DND-41 (cell line): ENCODE results near the gene ZNF548.

Source experiments
- EZH2 ChIP-seq: IDR thresholded peaks from 3 replicates; pipeline ENCODE4 v1.6.1; 2012; ENCODE audit warnings: borderline replicate concordance, low read depth, mild to moderate bottlenecking, moderate library complexity, low read length, inconsistent platforms; ENCODE audit not compliant: severe bottlenecking
- TF ChIP-seq, protein P1 (sequence below): IDR thresholded peaks from 2 replicates; pipeline ENCODE4 v1.5.1; 2012; ENCODE audit warnings: borderline replicate concordance, low read length, moderate library complexity, mild to moderate bottlenecking; ENCODE audit not compliant: poor library complexity, severe bottlenecking; ENCODE audit errors: extremely low read depth

DNA sequence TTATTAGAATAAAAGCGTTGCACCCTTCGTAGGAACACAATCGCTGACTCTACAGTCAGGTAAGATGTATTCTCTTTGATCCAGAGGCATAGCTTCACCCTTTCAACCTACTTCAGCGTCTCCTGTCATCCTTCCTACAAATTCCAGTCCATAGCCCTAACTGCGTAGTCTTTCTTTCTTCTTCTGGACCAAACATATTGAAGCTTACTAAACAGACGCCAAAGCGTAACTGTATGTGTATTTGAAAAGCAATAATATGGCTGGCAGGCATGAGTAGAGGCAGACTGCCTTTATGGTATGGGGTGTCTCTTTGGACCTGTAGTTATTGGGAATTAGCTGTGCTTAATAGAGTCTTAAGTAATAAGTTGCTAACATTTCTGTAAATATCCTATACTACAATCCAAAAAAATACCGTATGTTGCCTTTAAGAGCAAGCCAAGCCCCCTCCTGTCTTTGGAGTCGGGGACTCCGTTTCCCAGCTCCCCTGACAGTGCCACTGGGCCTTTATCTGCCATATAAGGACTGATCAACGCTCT, 392 bp upstream of the ZNF548 start:
- TF ChIP-seq, protein P1, sequence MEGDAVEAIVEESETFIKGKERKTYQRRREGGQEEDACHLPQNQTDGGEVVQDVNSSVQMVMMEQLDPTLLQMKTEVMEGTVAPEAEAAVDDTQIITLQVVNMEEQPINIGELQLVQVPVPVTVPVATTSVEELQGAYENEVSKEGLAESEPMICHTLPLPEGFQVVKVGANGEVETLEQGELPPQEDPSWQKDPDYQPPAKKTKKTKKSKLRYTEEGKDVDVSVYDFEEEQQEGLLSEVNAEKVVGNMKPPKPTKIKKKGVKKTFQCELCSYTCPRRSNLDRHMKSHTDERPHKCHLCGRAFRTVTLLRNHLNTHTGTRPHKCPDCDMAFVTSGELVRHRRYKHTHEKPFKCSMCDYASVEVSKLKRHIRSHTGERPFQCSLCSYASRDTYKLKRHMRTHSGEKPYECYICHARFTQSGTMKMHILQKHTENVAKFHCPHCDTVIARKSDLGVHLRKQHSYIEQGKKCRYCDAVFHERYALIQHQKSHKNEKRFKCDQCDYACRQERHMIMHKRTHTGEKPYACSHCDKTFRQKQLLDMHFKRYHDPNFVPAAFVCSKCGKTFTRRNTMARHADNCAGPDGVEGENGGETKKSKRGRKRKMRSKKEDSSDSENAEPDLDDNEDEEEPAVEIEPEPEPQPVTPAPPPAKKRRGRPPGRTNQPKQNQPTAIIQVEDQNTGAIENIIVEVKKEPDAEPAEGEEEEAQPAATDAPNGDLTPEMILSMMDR = no peak
- no peak for TF ChIP-seq EZH2
